Measurements from ENCODE around the gene BTG3.

BTG3 gene

GRCh38 chr21:17583898-17584297 lies 28.8 kb downstream of the BTG3 start:
- no peak for DNase-seq

DNA sequence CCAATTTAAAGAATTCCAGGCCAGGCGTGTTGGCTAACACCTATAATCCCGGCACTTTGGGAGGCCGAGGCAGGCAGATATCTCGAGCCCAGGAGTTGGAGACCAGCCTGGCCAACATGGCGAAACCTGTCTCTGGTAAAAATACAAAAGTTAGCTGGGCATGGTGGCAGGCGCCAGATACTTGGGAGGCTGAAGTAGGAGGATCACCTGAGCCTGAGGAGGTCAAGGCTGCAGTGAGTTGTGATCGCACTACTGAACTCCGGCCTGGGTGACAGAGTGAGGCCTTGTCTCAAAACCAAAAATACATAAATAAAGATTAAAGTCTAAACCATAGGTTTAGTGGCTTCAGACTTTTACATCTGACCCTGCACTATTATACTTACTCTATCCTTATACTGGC lies 32.4 kb downstream of the BTG3 start:
- no peak for DNase-seq

DNA sequence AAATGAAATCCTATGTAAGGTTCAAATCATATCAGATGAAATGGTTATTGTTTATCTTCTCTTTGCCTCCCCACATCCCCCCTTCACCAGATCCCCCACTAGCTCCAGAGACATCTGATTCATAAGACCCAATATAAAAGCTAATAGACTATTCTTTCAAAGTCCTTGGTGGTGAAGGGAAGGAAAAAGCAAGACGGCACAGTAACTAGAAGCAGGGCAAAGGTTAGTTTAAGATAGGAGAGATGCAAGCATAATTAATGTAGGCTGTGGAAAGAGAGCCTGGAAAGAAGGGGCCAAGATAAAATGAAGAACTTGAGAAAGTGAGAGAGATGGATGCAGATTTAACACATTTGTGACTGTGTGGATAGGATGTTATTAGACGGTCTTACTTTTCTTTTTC lies 33.8 kb downstream of the BTG3 start:
- no peak for DNase-seq

GRCh38 chr21:17578162-17578561 lies 34.5 kb downstream of the BTG3 start:
- DNase-seq = no peak

DNA sequence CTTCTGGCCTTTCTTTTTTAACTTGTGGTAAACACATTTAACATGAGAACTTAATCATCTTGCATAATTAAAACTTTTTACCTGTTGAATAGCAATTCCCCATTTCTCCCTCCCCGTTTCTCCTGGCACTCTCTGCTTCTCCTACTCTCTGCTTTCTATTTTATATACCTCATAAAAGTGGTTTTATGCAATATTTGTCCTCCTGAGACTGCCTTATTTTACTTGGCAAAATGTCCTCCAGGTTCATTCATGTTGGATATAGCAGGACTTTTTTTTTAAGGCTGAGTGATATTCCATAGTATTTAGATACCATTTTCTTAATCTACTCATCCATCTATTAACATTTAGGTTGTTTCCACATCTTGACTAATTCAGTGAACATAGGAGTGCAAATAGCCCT lies 35.0 kb downstream of the BTG3 start:
- DNase-seq = no peak

DNA sequence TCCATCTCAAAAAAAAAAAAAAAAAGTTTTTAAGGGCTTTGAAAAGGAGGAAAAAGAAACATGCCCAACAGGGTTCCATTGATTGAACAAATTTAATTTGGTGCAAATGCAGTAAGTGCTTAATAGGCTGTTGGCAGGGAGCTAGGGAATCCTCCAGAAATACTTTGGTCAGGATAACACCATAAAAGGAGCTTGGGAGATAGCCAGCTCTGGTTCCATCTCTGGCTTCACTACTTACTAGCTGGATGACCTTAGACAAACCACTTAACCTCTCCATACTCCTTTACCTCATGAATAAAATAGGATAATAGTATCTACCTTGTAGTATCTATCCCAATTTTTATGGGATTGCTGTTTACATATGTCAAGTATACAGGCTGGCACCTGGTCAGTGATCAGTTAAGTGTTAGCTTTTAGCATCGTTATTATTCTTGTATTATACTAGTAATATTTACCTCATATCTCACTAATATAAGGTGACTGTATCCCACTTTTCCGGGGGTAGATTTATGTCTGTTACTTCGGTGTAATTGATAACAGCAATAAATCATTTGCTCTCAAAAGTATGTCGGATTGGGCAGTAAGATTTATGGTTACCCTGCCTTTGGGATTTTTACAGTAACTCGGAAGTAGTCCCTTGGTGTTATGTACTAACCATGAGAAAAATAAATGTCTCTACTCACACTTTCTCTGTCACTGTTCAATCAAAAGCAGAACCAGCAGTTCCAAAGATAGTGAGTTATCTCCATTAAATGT lies 36.4 kb downstream of the BTG3 start:
- DNase-seq = no peak

DNA sequence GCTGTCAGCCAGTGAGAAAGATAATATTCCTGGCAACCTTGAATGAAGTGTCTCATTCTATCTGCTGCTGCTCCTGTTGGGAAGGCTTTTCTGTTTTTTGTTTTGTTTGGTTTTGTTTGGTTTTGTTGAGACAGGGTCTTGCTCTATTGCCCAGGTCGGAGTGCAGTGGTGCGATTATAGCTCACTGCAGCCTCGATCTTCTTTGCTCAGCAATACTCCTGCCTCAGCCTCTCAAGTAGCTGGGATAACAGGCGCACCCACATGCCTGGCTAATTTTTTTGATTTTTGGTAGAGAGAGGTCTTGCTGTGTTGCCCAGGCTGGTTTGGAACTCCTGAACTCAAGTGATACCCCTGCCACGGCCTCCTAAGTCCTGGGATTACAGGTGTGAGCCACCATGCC lies 37.6 kb downstream of the BTG3 start:
- DNase-seq = no peak

DNA sequence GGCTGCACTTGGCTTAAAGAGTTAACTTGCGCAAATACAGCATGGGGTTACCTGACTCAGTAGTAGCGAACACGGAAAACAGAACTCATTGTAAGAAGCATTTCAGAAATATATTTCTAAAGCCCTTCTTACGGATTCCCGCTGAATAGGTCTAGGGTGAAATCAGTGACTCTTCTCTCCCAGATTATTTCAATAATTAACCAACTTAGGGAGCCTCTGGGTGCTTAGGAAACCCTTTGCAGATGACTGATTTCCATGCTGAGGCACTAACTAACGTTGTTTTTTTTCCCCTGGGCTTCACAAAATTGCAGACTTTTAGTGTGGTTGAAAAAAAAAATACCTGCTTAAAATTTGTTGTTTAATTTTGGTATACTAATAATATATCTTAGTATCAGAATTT lies 40.3 kb downstream of the BTG3 start:
- no peak for DNase-seq

GRCh38 chr21:17570786-17571185 lies 41.9 kb downstream of the BTG3 start:
- DNase-seq = no peak

DNA sequence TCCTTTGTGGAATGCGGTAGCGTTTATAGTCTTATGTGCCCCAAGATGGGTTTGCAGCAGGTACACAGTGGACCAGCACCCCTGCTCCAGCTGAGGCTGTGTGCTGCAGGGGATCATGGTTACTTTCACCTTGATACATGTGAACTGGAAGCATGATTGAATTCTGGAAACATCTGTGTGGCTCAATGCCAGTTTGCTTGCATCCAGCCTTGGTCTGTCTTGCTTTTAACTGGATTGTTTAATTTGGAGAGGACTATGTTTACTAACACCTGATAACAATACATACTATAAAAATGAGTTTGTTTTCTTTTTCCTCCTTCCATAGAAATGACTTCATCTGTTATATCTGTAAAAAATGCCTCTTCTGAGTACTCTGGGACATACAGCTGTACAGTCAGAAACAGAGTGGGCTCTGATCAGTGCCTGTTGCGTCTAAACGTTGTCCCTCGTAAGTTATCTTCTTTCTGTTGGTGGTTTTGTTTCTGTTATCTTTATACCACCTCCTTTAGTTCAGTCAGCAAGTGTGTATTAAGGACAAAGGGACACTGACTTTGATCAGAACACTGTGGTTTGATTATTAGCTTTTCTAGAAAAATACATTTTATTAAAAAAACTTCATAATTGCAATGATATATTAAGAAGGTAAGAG lies 52.2 kb downstream of the BTG3 start:
- no peak for DNase-seq

GRCh38 chr21:17554679-17555465 lies 57.8 kb downstream of the BTG3 start:
- DNase-seq = peak in 1 of 2 experiments; percentile 18

DNA sequence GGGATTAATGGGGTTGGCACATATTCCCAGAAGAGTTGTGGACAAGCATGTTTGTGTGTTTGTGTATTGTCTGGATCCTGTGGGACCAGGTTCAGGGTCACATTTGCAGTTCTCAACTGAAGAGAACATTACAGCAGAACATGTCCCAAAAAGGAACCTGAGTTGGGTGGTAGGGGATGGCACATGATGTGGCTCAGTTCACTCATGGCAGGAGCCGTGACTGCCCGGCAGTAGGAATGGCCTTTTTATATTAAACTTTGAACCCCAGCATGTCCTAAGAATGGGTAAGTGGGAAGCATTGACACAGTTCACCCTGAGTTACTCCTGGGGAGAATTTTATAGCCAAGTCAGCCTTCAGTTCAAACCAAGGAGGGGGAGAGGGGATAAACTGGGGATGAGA lies 58.6 kb downstream of the BTG3 start:
- no peak for DNase-seq

DNA sequence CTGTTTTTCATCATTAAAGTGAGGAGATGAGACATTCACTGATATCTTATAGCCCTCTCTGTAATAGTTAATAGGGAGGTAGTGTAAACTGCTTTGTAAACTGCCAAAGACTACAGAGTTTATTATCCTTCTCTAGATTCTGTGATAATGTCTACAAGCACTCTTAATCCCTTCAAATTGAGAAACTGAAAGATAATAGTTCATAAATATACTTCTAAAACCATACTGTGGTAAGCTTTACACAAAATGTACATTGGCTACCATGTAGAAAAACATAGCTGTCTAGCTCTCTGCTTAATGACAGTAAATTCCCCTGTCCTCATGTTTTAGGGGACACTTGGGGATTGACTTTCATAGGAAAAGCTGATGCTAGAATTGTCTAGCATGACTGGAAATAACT lies 60.3 kb downstream of the BTG3 start:
- no peak for DNase-seq

DNA sequence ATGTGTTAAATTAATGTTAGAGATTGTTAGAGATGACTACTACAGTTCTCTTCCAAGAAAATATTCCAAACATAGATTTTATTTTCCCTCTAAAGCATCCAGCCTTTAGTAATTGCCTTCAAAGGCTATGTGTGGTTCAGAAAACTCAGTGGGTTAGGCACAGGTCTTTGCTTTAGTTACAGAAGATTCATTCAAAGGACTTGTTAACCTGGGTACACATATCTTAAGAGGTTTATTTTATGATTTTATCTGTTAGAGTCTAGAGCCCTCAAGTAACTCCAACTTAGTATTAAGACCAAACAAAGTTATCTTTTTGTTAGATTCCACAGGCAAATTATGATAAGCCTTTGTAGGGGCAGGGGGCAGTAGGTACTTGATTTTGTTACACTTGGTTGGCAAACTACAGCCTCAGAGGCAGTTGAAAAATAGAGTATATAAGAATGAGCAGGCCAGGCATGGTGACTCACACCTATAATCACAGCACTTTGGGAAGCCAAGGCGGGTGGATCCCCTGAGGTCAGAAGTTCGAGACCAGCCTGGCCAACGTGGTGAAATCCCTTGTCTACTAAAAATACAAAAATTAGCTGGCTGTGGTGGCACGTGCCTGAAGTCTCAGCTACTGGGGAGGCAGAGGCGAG lies 61.9 kb downstream of the BTG3 start:
- DNase-seq = no peak

- no peak for DNase-seq
Measured at GRCh38 chr21:17548262-17548661, 64.4 kb downstream of the BTG3 start.

- DNase-seq = no peak
Measured at GRCh38 chr21:17545007-17545406, 67.7 kb downstream of the BTG3 start.
